Kidney (tissue), 14 donors: Measurements from ENCODE around the gene YY2. TPM values are rescaled to one million over a fixed set of nuclear protein-coding genes. Genes with fewer than 3 reads are reported as not detected.

Experiments used
- DNase-seq, 5 donors: peaks; one replicate each; pipeline ENCODE4 v3.0.0-alpha.2; 2013 to 2020
- FAIRE-seq: peaks from 2 replicates; lab custom pipeline; 2012; peaks lifted over from hg19 to GRCh38; lab: Jason Lieb, UNC
- H3K27ac ChIP-seq, 2 donors: one replicate each; pipeline ENCODE4 v1.7.0; 2013; ENCODE audit warnings: low read depth in 2 of 2, low read length in 2 of 2, inconsistent platforms in 1 of 2
- H3K27me3 ChIP-seq: one replicate; pipeline ENCODE4 v1.7.1; 2013; ENCODE audit warnings: low read length, inconsistent platforms; ENCODE audit not compliant: control insufficient read depth, insufficient read depth
- H3K36me3 ChIP-seq, 3 donors: one replicate each; pipeline versions ENCODE4 v1.7.0 to v1.7.1; 2013; ENCODE audit warnings: low read length in 3 of 3, control low read depth in 1 of 3, inconsistent platforms in 1 of 3; ENCODE audit not compliant: insufficient read depth in 3 of 3, control insufficient read depth in 2 of 3
- H3K4me1 ChIP-seq, 3 donors: one replicate each; pipeline versions ENCODE4 v1.7.0 to v1.7.1; 2013; ENCODE audit warnings: low read length in 3 of 3, inconsistent platforms in 1 of 3, low read depth in 1 of 3; ENCODE audit not compliant: control insufficient read depth in 2 of 3, insufficient read depth in 2 of 3
- H3K4me3 ChIP-seq, 3 donors: one replicate each; pipeline versions ENCODE4 v1.7.0 to v1.8.1; 2013; ENCODE audit warnings: low read length in 3 of 3, control low read depth in 1 of 3, inconsistent platforms in 1 of 3
- H3K9ac ChIP-seq, 3 donors: one replicate each; pipeline versions ENCODE4 v1.7.0 to v1.7.1; 2013; ENCODE audit warnings: low read length in 3 of 3, control low read depth in 1 of 3, inconsistent platforms in 1 of 3
- H3K9me3 ChIP-seq, 3 donors: one replicate each; pipeline versions ENCODE4 v1.7.0 to v1.7.1; 2013; ENCODE audit warnings: low read length in 3 of 3, control low read depth in 1 of 3, inconsistent platforms in 1 of 3; ENCODE audit not compliant: control insufficient read depth in 2 of 3, insufficient read depth in 1 of 3
- CTCF ChIP-seq: IDR thresholded peaks from 3 replicates; pipeline ENCODE4 v1.5.1; 2012; ENCODE audit warnings: mild to moderate bottlenecking, moderate library complexity, borderline replicate concordance; ENCODE audit not compliant: insufficient read depth; ENCODE audit errors: extremely low read depth
- intact Hi-C: fragments of 100-400 bp; cut with DNase I; formaldehyde crosslinking; loops from one replicate; pipeline ENCODE4 v1.11.1; 2022
- polyA plus RNA-seq: library from polyadenylated mRNA; stranded (reverse); fragments of 350-450 nt; fragmentation: Illumina TruSeq; extraction: RNeasy Lipid Tissue Mini Kit (QIAGEN cat#74804); gene quantifications from one replicate; pipeline ENCODE4 v1.2.3, GENCODE V29; 2014; ENCODE audit warnings: low read depth, low replicate concordance; ENCODE audit not compliant: insufficient read depth
- total RNA-seq: library from RNA; stranded (reverse); fragmentation: NEBNext Ultra II Directional; extraction: Animal tissue kit (Norgen Biotek cat#: 25700); gene quantifications from one replicate; pipeline ENCODE4 v1.2.1, GENCODE V29; 2021
- donor health status: control.
- donor health status: control.
- donor health status: control.
- donor health status: control.
- donor health status: control.
- donor health status: DM: yes; HTN: yes; CAD: no.
- donor health status: Normal renal cell carcinoma (clear cell type).

The YY2 gene
- total and polyA plus RNA-seq, 2 donors from 2014 or later = 0.58 to 2.3 TPM

- H3K4me1 ChIP-seq = no peaks in the 10 kb centered on the region
- peak; percentile 70 for FAIRE-seq
- no peak overlapping the region for H3K9ac ChIP-seq
- H3K4me3 ChIP-seq = no peak overlapping the region
- intact Hi-C loops = no loop called here
- no peaks in the 10 kb centered on the region for H3K27me3 ChIP-seq
- H3K36me3 ChIP-seq = no peaks in the 10 kb centered on the region
- DNase-seq = no peak
- no peak for TF ChIP-seq CTCF
- H3K9me3 ChIP-seq = no peaks in the 10 kb centered on the region
- H3K27ac ChIP-seq = no peak overlapping the region
Measured at GRCh38 chrX:21863241-21863640, 7.5 kb downstream of the YY2 start.

GRCh38 chrX:21865436-21865835 lies 9.6 kb downstream of the YY2 start:
- no peak overlapping the region for H3K27ac ChIP-seq
- no peaks in the 10 kb centered on the region for H3K4me1 ChIP-seq
- DNase-seq (no peak), FAIRE-seq (peak; percentile 51)
- H3K9me3 ChIP-seq = no peaks in the 10 kb centered on the region
- no peak overlapping the region for H3K4me3 ChIP-seq
- H3K27me3 ChIP-seq = no peaks in the 10 kb centered on the region
- no peaks in the 10 kb centered on the region for H3K36me3 ChIP-seq
- H3K9ac ChIP-seq = no peak overlapping the region
- no peak for TF ChIP-seq CTCF
- intact Hi-C loops = no loop called here

DNA sequence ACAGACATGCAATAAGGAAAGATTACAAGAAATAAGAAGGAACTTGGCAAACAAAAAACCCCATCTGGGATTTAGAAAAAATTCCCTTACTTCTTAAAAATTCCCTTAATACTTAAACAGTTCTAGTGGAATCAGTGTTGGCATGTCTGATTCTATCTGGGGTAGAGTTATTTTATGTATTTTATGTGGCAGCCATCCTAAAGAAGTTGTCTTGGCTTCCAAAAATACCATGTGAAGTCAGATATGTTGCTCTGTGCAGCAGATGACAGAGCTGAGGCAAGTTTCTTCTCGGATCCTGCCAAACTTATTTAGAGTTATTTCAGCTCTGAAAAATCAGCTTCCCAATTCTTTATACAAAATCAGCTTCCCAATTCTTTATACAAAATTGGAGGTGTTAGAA lies 14.7 kb downstream of the YY2 start:
- DNase-seq (no peak), FAIRE-seq (no peak)
- H3K9ac ChIP-seq = no peak overlapping the region
- no peaks in the 10 kb centered on the region for H3K9me3 ChIP-seq
- no peak overlapping the region for H3K27ac ChIP-seq
- intact Hi-C loops = no loop called here
- H3K36me3 ChIP-seq = no peaks in the 10 kb centered on the region
- no peak for TF ChIP-seq CTCF
- H3K4me1 ChIP-seq = no peaks in the 10 kb centered on the region
- no peak overlapping the region for H3K4me3 ChIP-seq
- H3K27me3 ChIP-seq = no peaks in the 10 kb centered on the region
